ENCODE results near the gene SLC30A7.

SLC30A7 gene

GRCh38 chr1:100988121-100988520 lies 92.2 kb downstream of the SLC30A7 start:
- DNase-seq = no peak

- DNase-seq = no peak
These were observed 93.6 kb downstream of the SLC30A7 start for GRCh38 chr1:100989306-100990077.

- DNase-seq = no peak
These were observed 99.5 kb downstream of the SLC30A7 start for GRCh38 chr1:100995198-100995988.

- no peak for DNase-seq
These were observed 102.5 kb downstream of the SLC30A7 start for GRCh38 chr1:100998426-100998825.

- DNase-seq = no peak
These were observed 104.4 kb downstream of the SLC30A7 start for GRCh38 chr1:101000131-101000873.

GRCh38 chr1:101002551-101002950 lies 106.7 kb downstream of the SLC30A7 start:
- no peak for DNase-seq

- no peak for DNase-seq
These were observed 107.2 kb downstream of the SLC30A7 start for GRCh38 chr1:101003012-101003650.

- DNase-seq = no peak
These were observed 108.2 kb downstream of the SLC30A7 start for GRCh38 chr1:101004061-101004460.

GRCh38 chr1:101004670-101005069 lies 108.8 kb downstream of the SLC30A7 start:
- DNase-seq = no peak

- DNase-seq = no peak
These were observed 109.3 kb downstream of the SLC30A7 start for GRCh38 chr1:101005183-101005582.

GRCh38 chr1:101005871-101006270 lies 110.0 kb downstream of the SLC30A7 start:
- no peak for DNase-seq

GRCh38 chr1:101006553-101006952 lies 110.7 kb downstream of the SLC30A7 start:
- no peak for DNase-seq

- no peak for DNase-seq
These were observed 112.4 kb downstream of the SLC30A7 start for GRCh38 chr1:101008229-101008834.

- DNase-seq = no peak
These were observed 117.9 kb downstream of the SLC30A7 start for GRCh38 chr1:101013776-101014175.

GRCh38 chr1:101017448-101017847 lies 121.6 kb downstream of the SLC30A7 start:
- DNase-seq = no peak

GRCh38 chr1:101022294-101022693 lies 126.4 kb downstream of the SLC30A7 start:
- DNase-seq = no peak

- DNase-seq = peak; percentile 33
These were observed 129.4 kb downstream of the SLC30A7 start for GRCh38 chr1:101025283-101025656.

- DNase-seq = peak; percentile 93
These were observed 130.0 kb downstream of the SLC30A7 start, which contains the start of gene DPH5 for GRCh38 chr1:101025657-101026429. TSS of gene DPH5 (minus strand) at chr1:101025784. CDS start at chr1:101025443, 341 bp downstream.

- DNase-seq = no peak
These were observed 130.5 kb downstream of the SLC30A7 start for GRCh38 chr1:101026430-101026788.

- DNase-seq = no peak
These were observed 131.4 kb downstream of the SLC30A7 start for GRCh38 chr1:101027194-101027772.

GRCh38 chr1:101028466-101028865 lies 132.6 kb downstream of the SLC30A7 start:
- no peak for DNase-seq
